Loucy (cell line): ENCODE data around the gene S100A14.

Experiments
- H2AFZ ChIP-seq: fragments of 200-600 bp; sonication (generic); 2 replicates; pipeline ENCODE4 v1.6.0; 2016; ENCODE audit warnings: antibody characterized with exemption, mild to moderate bottlenecking, low read length, moderate library complexity
- H3F3A ChIP-seq: fragments of 200-600 bp; 2 replicates; pipeline ENCODE4 v1.6.0; 2016; ENCODE audit warnings: antibody characterized with exemption, low read depth, mild to moderate bottlenecking
- H3K27me3 ChIP-seq: fragments of 200-600 bp; sonication (generic); 2 replicates; pipeline ENCODE4 v1.6.1; 2014; ENCODE audit warnings: low read length, mild to moderate bottlenecking; ENCODE audit not compliant: insufficient read depth, poor library complexity, severe bottlenecking
- H3K36me3 ChIP-seq: fragments of 200-600 bp; sonication (generic); 2 replicates; pipeline ENCODE4 v1.6.1; 2016; ENCODE audit warnings: low read length; ENCODE audit not compliant: insufficient read depth
- H3K4me1 ChIP-seq: fragments of 200-600 bp; sonication (generic); 2 replicates; pipeline ENCODE4 v1.5.1; 2014; ENCODE audit warnings: low read length, mild to moderate bottlenecking; ENCODE audit not compliant: insufficient read depth, poor library complexity, severe bottlenecking
- H3K4me2 ChIP-seq: fragments of 200-600 bp; sonication (generic); 2 replicates; pipeline ENCODE4 v1.6.0; 2014; ENCODE audit warnings: antibody characterized with exemption, low read length, low read depth, mild to moderate bottlenecking; ENCODE audit not compliant: poor library complexity, severe bottlenecking
- H3K4me3 ChIP-seq: fragments of 200-600 bp; sonication (generic); 2 replicates; pipeline ENCODE4 v1.5.1; 2014; ENCODE audit warnings: low read length, mild to moderate bottlenecking, mixed read lengths; ENCODE audit not compliant: poor library complexity, severe bottlenecking
- H3K79me2 ChIP-seq: fragments of 200-600 bp; sonication (generic); 2 replicates; pipeline ENCODE4 v1.6.1; 2014; ENCODE audit warnings: low read length; ENCODE audit not compliant: insufficient read depth
- H3K9ac ChIP-seq: fragments of 200-600 bp; sonication (generic); 2 replicates; pipeline ENCODE4 v1.6.0; 2014; ENCODE audit warnings: mild to moderate bottlenecking, low read depth, low read length, moderate library complexity; ENCODE audit not compliant: poor library complexity, severe bottlenecking
- H3K9me2 ChIP-seq: fragments of 200-600 bp; sonication (generic); replicated peaks from 2 replicates; pipeline ENCODE4 v1.6.1; 2016; ENCODE audit warnings: low read depth, low read length, mixed read lengths
- H3K9me3 ChIP-seq: fragments of 200-600 bp; sonication (generic); 2 replicates; pipeline ENCODE4 v1.6.1; 2014; ENCODE audit warnings: mild to moderate bottlenecking, antibody characterized with exemption, low read length, low read depth; ENCODE audit not compliant: insufficient read depth
- H4K20me1 ChIP-seq: fragments of 200-600 bp; sonication (generic); 2 replicates; pipeline ENCODE4 v1.6.0; 2014; ENCODE audit warnings: antibody characterized with exemption, low read length, mild to moderate bottlenecking; ENCODE audit not compliant: insufficient read depth, poor library complexity, severe bottlenecking
- EZH2phosphoT487 ChIP-seq: fragments of 200-600 bp; IDR thresholded peaks from 2 replicates; pipeline ENCODE4 v1.6.1; 2018; ENCODE audit warnings: antibody characterized with exemption, mild to moderate bottlenecking, moderate library complexity, borderline replicate concordance
- TF ChIP-seq, protein P1 (sequence below): fragments of 200-600 bp; sonication (generic); conservative IDR thresholded peaks from 2 replicates; pipeline ENCODE4 v1.5.1; 2014; ENCODE audit warnings: mild to moderate bottlenecking, antibody characterized with exemption, low read length

S100A14 gene

DNA sequence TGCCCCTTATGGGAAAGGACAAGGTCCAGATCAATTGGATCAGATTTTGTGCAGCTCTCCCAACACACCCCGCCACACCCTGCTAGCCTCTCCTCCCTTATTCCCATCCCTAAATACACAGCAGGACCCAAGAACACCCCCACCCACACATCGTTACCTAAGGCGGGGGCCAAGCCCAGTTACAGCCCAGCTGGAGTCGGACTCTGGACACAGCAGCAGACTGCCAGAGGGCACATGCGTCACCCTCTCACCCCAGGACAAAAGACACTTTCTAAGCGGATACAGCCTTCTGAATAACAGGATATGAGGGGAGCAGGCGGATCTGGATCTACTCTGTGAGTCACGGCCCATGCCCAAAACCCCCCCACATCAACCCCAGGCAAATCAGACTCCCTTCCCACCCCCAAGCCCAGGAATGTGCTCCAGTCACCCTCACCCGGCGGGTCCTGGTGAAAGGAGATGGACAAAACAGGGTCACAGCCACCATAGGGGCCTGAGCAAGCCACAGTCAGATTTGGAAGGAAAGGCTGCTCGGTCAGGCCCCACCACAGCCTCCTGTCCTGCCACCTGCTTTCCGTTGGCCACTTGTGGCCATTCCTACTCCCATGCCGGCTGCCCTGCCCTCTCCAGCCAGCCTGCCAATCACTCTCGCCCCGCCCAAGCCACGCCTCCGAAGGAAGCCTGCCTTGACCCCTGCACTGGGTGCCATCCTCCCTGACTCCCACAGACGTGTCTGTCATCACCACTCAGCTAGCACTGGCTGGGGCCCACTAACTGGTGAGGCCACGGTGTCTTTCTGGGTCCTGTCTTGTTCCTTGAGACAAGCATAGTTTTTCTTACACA is 7.2 kb downstream of the S100A14 start:
- Histone ChIP-seq H3K9me3 (no peaks in the 10 kb centered on the region), H3K4me3 (no peak overlapping the region), H3K36me3 (no peaks in the 10 kb centered on the region), H2AFZ (no peak overlapping the region), H4K20me1 (no peaks in the 10 kb centered on the region), H3K9me2 (no peaks in the 10 kb centered on the region), H3K4me1 (no peaks in the 10 kb centered on the region), H3K9ac (no peak overlapping the region), H3F3A (no peaks in the 10 kb centered on the region), H3K4me2 (no peak overlapping the region), H3K79me2 (no peaks in the 10 kb centered on the region), H3K27me3 (no peaks in the 10 kb centered on the region)
- no peak for TF ChIP-seq EZH2phosphoT487
- TF ChIP-seq, protein P1, sequence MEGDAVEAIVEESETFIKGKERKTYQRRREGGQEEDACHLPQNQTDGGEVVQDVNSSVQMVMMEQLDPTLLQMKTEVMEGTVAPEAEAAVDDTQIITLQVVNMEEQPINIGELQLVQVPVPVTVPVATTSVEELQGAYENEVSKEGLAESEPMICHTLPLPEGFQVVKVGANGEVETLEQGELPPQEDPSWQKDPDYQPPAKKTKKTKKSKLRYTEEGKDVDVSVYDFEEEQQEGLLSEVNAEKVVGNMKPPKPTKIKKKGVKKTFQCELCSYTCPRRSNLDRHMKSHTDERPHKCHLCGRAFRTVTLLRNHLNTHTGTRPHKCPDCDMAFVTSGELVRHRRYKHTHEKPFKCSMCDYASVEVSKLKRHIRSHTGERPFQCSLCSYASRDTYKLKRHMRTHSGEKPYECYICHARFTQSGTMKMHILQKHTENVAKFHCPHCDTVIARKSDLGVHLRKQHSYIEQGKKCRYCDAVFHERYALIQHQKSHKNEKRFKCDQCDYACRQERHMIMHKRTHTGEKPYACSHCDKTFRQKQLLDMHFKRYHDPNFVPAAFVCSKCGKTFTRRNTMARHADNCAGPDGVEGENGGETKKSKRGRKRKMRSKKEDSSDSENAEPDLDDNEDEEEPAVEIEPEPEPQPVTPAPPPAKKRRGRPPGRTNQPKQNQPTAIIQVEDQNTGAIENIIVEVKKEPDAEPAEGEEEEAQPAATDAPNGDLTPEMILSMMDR, result no peak

GRCh38 chr1:153608089-153608682 is 7.9 kb downstream of the S100A14 start:
- Histone ChIP-seq H3K79me2 (no peaks in the 10 kb centered on the region), H3K9ac (no peak overlapping the region), H3F3A (no peaks in the 10 kb centered on the region), H4K20me1 (no peaks in the 10 kb centered on the region), H3K9me2 (no peaks in the 10 kb centered on the region), H2AFZ (no peak overlapping the region), H3K4me2 (no peak overlapping the region), H3K4me1 (no peaks in the 10 kb centered on the region), H3K36me3 (no peaks in the 10 kb centered on the region), H3K27me3 (no peaks in the 10 kb centered on the region), H3K9me3 (no peaks in the 10 kb centered on the region), H3K4me3 (no peak overlapping the region)
- TF ChIP-seq, protein P1, result no peak

GRCh38 chr1:153607381-153607780 is 8.7 kb downstream of the S100A14 start:
- H3K27me3 ChIP-seq, result no peaks in the 10 kb centered on the region
- no peaks in the 10 kb centered on the region for H4K20me1 ChIP-seq
- H3K36me3 ChIP-seq, result no peaks in the 10 kb centered on the region
- no peak overlapping the region for H2AFZ ChIP-seq
- no peaks in the 10 kb centered on the region for H3F3A ChIP-seq
- no peak for TF ChIP-seq EZH2phosphoT487
- TF ChIP-seq, protein P1, result no peak
- no peaks in the 10 kb centered on the region for H3K9me2 ChIP-seq
- H3K79me2 ChIP-seq, result no peaks in the 10 kb centered on the region
- no peak overlapping the region for H3K4me3 ChIP-seq
- H3K4me2 ChIP-seq, result no peak overlapping the region
- no peaks in the 10 kb centered on the region for H3K4me1 ChIP-seq
- H3K9me3 ChIP-seq, result no peaks in the 10 kb centered on the region
- no peak overlapping the region for H3K9ac ChIP-seq
